Panc1 (cell line): ENCODE measurements around the gene TMEM109. TPM values are rescaled to one million over a fixed set of nuclear protein-coding genes. Genes with fewer than 3 reads are reported as not detected.

Experiments used
- ATAC-seq: fragments of 200-7000 bp; cut with Tn5 transposase; 2 replicates; pipeline ENCODE4 v1.9.1; 2020; ENCODE audit warnings: mild to moderate bottlenecking, moderate library complexity
- BruUV-seq: library from RNA; stranded (reverse); fragments of 400-500 nt; replicated peaks from 2 replicates; lab custom pipeline; 2021; lab: Mats Ljungman, UMichigan
- CTCF ChIA-PET: fragments of 300-600 bp; sonication (Branson Sonifier 250); formaldehyde crosslinking; loops from one replicate; lab custom pipeline; 2022; ENCODE audit warnings: antibody characterized with exemption; lab: Charles Lee
- POLR2A ChIA-PET: fragments of 300-600 bp; sonication (Branson Sonifier 250); formaldehyde crosslinking; loops from one replicate; lab custom pipeline; 2022; ENCODE audit warnings: antibody characterized with exemption; lab: Charles Lee
- DNase-seq: peaks from one replicate; pipeline ENCODE4 v3.0.0-alpha.2; 2010; ENCODE audit warnings: low read depth, low spot score
- H3K27ac ChIP-seq: 2 replicates; pipeline ENCODE4 v1.5.1; 2011; ENCODE audit warnings: mild to moderate bottlenecking, low read length, inconsistent platforms
- H3K27me3 ChIP-seq: fragments of 200-500 bp; sonication (Bioruptor generic); 2 replicates; pipeline ENCODE4 v1.6.0; 2014; ENCODE audit warnings: low read length, inconsistent platforms; ENCODE audit not compliant: control insufficient read depth, insufficient read depth
- H3K36me3 ChIP-seq: fragments of 200-500 bp; sonication (Bioruptor generic); 2 replicates; pipeline ENCODE4 v1.5.1; 2014; ENCODE audit warnings: inconsistent platforms, mild to moderate bottlenecking, low read length, moderate library complexity; ENCODE audit not compliant: control insufficient read depth, insufficient read depth
- H3K4me1 ChIP-seq: 2 replicates; pipeline ENCODE4 v1.5.1; 2011; ENCODE audit warnings: inconsistent platforms, mild to moderate bottlenecking, low read length, moderate library complexity; ENCODE audit not compliant: control insufficient read depth, insufficient read depth
- H3K4me3 ChIP-seq, 2 experiments: 2 replicates each; pipeline ENCODE4 v1.5.1; 2011 to 2012; ENCODE audit warnings: low read depth in 2 of 2, low read length in 2 of 2, mild to moderate bottlenecking in 2 of 2, inconsistent platforms in 1 of 2, moderate library complexity in 1 of 2
- H3K9me3 ChIP-seq: fragments of 200-500 bp; sonication (Bioruptor generic); 2 replicates; pipeline ENCODE4 v1.5.1; 2014; ENCODE audit warnings: low read depth, mild to moderate bottlenecking, inconsistent platforms, low read length, moderate library complexity; ENCODE audit not compliant: control insufficient read depth, insufficient read depth
- POLR2AphosphoS5 ChIP-seq: IDR thresholded peaks from 2 replicates; pipeline ENCODE4 v1.6.1; 2012; ENCODE audit warnings: mild to moderate bottlenecking, low read depth, low read length, moderate library complexity
- SIN3A ChIP-seq: IDR thresholded peaks from 2 replicates; pipeline ENCODE4 v1.6.1; 2012; ENCODE audit warnings: low read depth, mild to moderate bottlenecking, low read length, moderate library complexity, borderline replicate concordance; ENCODE audit not compliant: insufficient read depth
- TCF7L2 ChIP-seq: IDR thresholded peaks from 2 replicates; pipeline ENCODE4 v1.6.1; 2011; ENCODE audit warnings: mild to moderate bottlenecking, low read depth, low read length, inconsistent platforms
- in situ Hi-C: cut with HindIII; loops from 2 replicates; pipeline ENCODE4 v1.10.0; 2016; ENCODE audit warnings: low sequenced_read_pairs, low pct_unique_long_range_greater_than_20kb
- intact Hi-C: fragments of 100-400 bp; cut with micrococcal nuclease; formaldehyde crosslinking; loops from one replicate; pipeline ENCODE4 v1.10.0; 2022; ENCODE audit not compliant: unreplicated experiment
- total RNA-seq: library from RNA; stranded (reverse); gene quantifications from one replicate; pipeline ENCODE4 v1.2.1, GENCODE V29; 2021; ENCODE audit not compliant: unreplicated experiment
- TF ChIP-seq, protein P1 (sequence below), 2 experiments: IDR thresholded peaks; 2 replicates each; pipeline ENCODE4 v1.6.1; 2011 to 2012; ENCODE audit warnings: low read depth in 2 of 2, control low read depth in 1 of 2, low read length in 1 of 2, mild to moderate bottlenecking in 1 of 2, moderate library complexity in 1 of 2; ENCODE audit not compliant: insufficient read depth in 1 of 2
- TF ChIP-seq, protein P2 (sequence below): fragments of 450-650 bp; IDR thresholded peaks from 2 replicates; pipeline ENCODE4 v1.5.1; 2017; ENCODE audit warnings: mild to moderate bottlenecking

Gene TMEM109
- total RNA-seq, 1 experiment from 2014 or later: 91.8 TPM

- Histone ChIP-seq H3K27ac (no peak overlapping the region), H3K36me3 (no peaks in the 10 kb centered on the region), H3K4me1 (no peaks in the 10 kb centered on the region), H3K4me3 (no peak overlapping the region), H3K9me3 (no peaks in the 10 kb centered on the region), H3K27me3 (no peaks in the 10 kb centered on the region)
- TF ChIP-seq TCF7L2: no peak
- no peak for TF ChIP-seq SIN3A
- ChIA-PET CTCF (no interaction called here), POLR2A (no interaction called here)
- intact Hi-C loops (no loop called here), in situ Hi-C loops (no loop called here)
- DNase-seq (no peak), ATAC-seq (no peak)
- no TSS peak for BruUV-seq
Observed at GRCh38 chr11:60870276-60870675, 43.7 kb upstream of the TMEM109 start.

- Histone ChIP-seq H3K9me3 (no peaks in the 10 kb centered on the region), H3K27me3 (no peaks in the 10 kb centered on the region), H3K4me3 (no peak overlapping the region), H3K36me3 (no peaks in the 10 kb centered on the region), H3K27ac (no peak overlapping the region), H3K4me1 (no peaks in the 10 kb centered on the region)
- ChIA-PET CTCF (no interaction called here), POLR2A (no interaction called here)
- ATAC-seq: no peak
- no TSS peak for BruUV-seq
- intact Hi-C loops (no loop called here), in situ Hi-C loops (no loop called here)
- TF ChIP-seq, protein P1, sequence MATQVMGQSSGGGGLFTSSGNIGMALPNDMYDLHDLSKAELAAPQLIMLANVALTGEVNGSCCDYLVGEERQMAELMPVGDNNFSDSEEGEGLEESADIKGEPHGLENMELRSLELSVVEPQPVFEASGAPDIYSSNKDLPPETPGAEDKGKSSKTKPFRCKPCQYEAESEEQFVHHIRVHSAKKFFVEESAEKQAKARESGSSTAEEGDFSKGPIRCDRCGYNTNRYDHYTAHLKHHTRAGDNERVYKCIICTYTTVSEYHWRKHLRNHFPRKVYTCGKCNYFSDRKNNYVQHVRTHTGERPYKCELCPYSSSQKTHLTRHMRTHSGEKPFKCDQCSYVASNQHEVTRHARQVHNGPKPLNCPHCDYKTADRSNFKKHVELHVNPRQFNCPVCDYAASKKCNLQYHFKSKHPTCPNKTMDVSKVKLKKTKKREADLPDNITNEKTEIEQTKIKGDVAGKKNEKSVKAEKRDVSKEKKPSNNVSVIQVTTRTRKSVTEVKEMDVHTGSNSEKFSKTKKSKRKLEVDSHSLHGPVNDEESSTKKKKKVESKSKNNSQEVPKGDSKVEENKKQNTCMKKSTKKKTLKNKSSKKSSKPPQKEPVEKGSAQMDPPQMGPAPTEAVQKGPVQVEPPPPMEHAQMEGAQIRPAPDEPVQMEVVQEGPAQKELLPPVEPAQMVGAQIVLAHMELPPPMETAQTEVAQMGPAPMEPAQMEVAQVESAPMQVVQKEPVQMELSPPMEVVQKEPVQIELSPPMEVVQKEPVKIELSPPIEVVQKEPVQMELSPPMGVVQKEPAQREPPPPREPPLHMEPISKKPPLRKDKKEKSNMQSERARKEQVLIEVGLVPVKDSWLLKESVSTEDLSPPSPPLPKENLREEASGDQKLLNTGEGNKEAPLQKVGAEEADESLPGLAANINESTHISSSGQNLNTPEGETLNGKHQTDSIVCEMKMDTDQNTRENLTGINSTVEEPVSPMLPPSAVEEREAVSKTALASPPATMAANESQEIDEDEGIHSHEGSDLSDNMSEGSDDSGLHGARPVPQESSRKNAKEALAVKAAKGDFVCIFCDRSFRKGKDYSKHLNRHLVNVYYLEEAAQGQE (IDR thresholded peaks at IDR 0.05; ENCODE audit: insufficient read depth in 1 of 2, low read depth in 2 of 2, low read length in 1 of 2): no peak
- TF ChIP-seq, protein P2, sequence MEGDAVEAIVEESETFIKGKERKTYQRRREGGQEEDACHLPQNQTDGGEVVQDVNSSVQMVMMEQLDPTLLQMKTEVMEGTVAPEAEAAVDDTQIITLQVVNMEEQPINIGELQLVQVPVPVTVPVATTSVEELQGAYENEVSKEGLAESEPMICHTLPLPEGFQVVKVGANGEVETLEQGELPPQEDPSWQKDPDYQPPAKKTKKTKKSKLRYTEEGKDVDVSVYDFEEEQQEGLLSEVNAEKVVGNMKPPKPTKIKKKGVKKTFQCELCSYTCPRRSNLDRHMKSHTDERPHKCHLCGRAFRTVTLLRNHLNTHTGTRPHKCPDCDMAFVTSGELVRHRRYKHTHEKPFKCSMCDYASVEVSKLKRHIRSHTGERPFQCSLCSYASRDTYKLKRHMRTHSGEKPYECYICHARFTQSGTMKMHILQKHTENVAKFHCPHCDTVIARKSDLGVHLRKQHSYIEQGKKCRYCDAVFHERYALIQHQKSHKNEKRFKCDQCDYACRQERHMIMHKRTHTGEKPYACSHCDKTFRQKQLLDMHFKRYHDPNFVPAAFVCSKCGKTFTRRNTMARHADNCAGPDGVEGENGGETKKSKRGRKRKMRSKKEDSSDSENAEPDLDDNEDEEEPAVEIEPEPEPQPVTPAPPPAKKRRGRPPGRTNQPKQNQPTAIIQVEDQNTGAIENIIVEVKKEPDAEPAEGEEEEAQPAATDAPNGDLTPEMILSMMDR: no peak
- TF ChIP-seq TCF7L2: no peak
- TF ChIP-seq SIN3A: no peak
- TF ChIP-seq POLR2AphosphoS5: no peak
- no peak for DNase-seq
Observed at GRCh38 chr11:60870733-60871377, 43.1 kb upstream of the TMEM109 start.

DNA sequence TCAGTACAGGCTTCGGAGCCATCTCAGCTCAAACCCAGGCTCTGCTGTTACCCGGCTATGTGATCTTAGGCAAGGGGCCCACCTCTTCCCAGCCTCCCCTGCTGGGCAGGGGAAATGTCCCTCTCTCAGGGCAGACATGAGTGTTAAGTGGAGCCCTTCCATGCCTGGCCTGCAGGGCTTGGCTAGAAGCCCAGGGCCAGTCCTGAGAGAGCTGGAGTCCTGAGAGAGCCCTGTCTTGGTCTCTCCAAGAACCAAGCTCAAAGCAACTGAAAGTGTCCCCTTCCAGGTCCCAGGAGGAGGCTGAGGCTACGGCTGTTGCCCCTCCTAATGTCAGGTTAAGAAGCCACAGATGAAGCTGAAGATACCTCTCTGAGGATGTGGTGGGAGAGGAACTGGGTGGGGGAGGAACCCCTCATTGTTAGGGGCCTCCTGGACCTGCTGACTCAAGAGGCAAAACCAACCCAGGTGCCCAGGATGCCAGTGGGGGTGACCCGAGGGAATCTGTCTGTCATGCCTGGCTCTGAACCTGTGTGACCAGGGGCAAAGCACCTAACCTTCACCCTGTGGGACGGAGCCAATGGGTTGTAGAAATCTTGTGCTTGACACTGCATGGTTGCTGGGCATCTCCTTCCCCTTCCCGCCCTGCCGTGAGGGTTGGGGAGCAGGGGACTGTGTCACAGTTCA is 42.4 kb upstream of the TMEM109 start:
- POLR2A ChIA-PET: no interaction called here
- no peaks in the 10 kb centered on the region for H3K9me3 ChIP-seq
- no peak overlapping the region for H3K4me3 ChIP-seq
- intact Hi-C loops (no loop called here), in situ Hi-C loops (no loop called here)
- 0 out of 2 replicates have a peak, but pooled peaks have one; percentile 9 for ATAC-seq
- no peaks in the 10 kb centered on the region for H3K4me1 ChIP-seq
- no peaks in the 10 kb centered on the region for H3K27me3 ChIP-seq
- no peak for DNase-seq
- CTCF ChIA-PET: no interaction called here
- TF ChIP-seq POLR2AphosphoS5 (no peak), SIN3A (no peak), TCF7L2 (no peak)
- TF ChIP-seq, protein P2: no peak
- TF ChIP-seq, protein P1 (IDR thresholded peaks at IDR 0.05; ENCODE audit: insufficient read depth in 1 of 2, low read depth in 2 of 2, low read length in 1 of 2): no peak
- BruUV-seq: no TSS peak
- no peaks in the 10 kb centered on the region for H3K36me3 ChIP-seq
- no peak overlapping the region for H3K27ac ChIP-seq
